Omental fat pad (tissue), 4 donors: ENCODE data around the gene GTPBP2. TPM values are rescaled to one million over a fixed set of nuclear protein-coding genes. Genes with fewer than 3 reads are reported as not detected.

Source experiments
- ATAC-seq: fragments of 150-250 bp; one replicate; pipeline ENCODE4 v1.9.1; 2016; ENCODE audit warnings: mild to moderate bottlenecking, moderate library complexity; ENCODE audit not compliant: low FRiP score
- DNase-seq: peaks from one replicate; pipeline ENCODE4 v3.0.0-alpha.2; 2019; ENCODE audit warnings: low spot score
- CTCF ChIP-seq, 3 donors: fragments of 450-650 bp; IDR thresholded peaks; one replicate each; pipeline ENCODE4 v1.5.1; 2016 to 2017; ENCODE audit warnings: antibody characterized with exemption in 3 of 3, mild to moderate bottlenecking in 3 of 3, moderate library complexity in 2 of 3
- total RNA-seq, 4 donors: library from RNA; depleted of rRNA; stranded (reverse); fragments of >200 nt; gene quantifications; one replicate each; pipeline ENCODE4 v1.1.0, GENCODE V29; 2016

The GTPBP2 gene
- total RNA-seq, 4 donors from 2014 or later, result 37.5 to 65.7 (median 44.0) TPM

- peak; percentile 58 for DNase-seq
- peak; percentile 76 for ATAC-seq
- TF ChIP-seq CTCF (IDR thresholded peaks at IDR 0.05), result no peak
Observed at GRCh38 chr6:43575105-43575771, 53.8 kb downstream of the GTPBP2 start.

GRCh38 chr6:43572015-43572414 is 57.0 kb downstream of the GTPBP2 start:
- no peak for TF ChIP-seq CTCF (IDR thresholded peaks at IDR 0.05)

GRCh38 chr6:43570876-43571441 is 58.1 kb downstream of the GTPBP2 start:
- no peak for DNase-seq

More at GRCh38 chr6:43572015-43572414, 57.0 kb downstream of the GTPBP2 start:
- no peak for ATAC-seq
- no peak for DNase-seq

More at GRCh38 chr6:43570876-43571441, 58.1 kb downstream of the GTPBP2 start:
- no peak for TF ChIP-seq CTCF (IDR thresholded peaks at IDR 0.05)
- no peak for ATAC-seq

Other genes starting within 250 kb of the GTPBP2 start
- 10 to 100 TPM; 11.5 to 21.9 (median 14.2) TPM for gene ABCC10, start 201.7 kb downstream of the GTPBP2 start, total RNA-seq
- 1 to 10 TPM in 3 of 4 donors, not detected in 1; 1.1 to 1.5 (median 1.2) TPM for gene DLK2, start 173.7 kb downstream of the GTPBP2 start, total RNA-seq
- 10 to 100 TPM; 12.6 to 23.5 (median 15.7) TPM for gene TJAP1, start 151.7 kb downstream of the GTPBP2 start, total RNA-seq
- under 1 TPM in 3 of 4 donors, not detected in 1; 0.19 to 0.48 (median 0.47) TPM for gene LRRC73, start 118.9 kb downstream of the GTPBP2 start, total RNA-seq
- 100 to 1,000 TPM in 1 of 4 donors, 10 to 100 TPM in 3; 67.9 to 109 (median 91.3) TPM for gene YIPF3, start 112.3 kb downstream of the GTPBP2 start, total RNA-seq
- 100 to 1,000 TPM in 1 of 4 donors, 10 to 100 TPM in 3; 22.5 to 104 (median 31.5) TPM for gene POLR1C, start 112.2 kb downstream of the GTPBP2 start, total RNA-seq
- gene XPO5, start 53.2 kb downstream of the GTPBP2 start, total RNA-seq, result 100 to 1,000 TPM in 1 of 4 donors, 10 to 100 TPM in 3; 16.1 to 138 (median 21.9) TPM
- 10 to 100 TPM in 1 of 4 donors, 1 to 10 TPM in 3; 8.3 to 11.0 (median 9.2) TPM for gene POLH, start 53.1 kb downstream of the GTPBP2 start, total RNA-seq
- 10 to 100 TPM; 26.3 to 49.0 (median 33.1) TPM for gene MAD2L1BP, start 6.6 kb upstream of the GTPBP2 start, total RNA-seq
- under 1 TPM in 2 of 4 donors, not detected in 2; 0.09 to 0.44 TPM for gene RSPH9, start 15.8 kb upstream of the GTPBP2 start, total RNA-seq
- 10 to 100 TPM; 30.3 to 54.7 (median 42.5) TPM for gene MRPS18A, start 58.5 kb upstream of the GTPBP2 start, total RNA-seq
- 100 to 1,000 TPM; 157 to 656 (median 510) TPM for gene VEGFA, start 140.9 kb upstream of the GTPBP2 start, total RNA-seq